ENCODE measurements around the gene MS4A4E. TPM values are rescaled to one million over a fixed set of nuclear protein-coding genes. Genes with fewer than 3 reads are reported as not detected.

The MS4A4E gene
- total RNA-seq, 2 donors from 2014 or later = 0.59 to 0.71 TPM

DNA sequence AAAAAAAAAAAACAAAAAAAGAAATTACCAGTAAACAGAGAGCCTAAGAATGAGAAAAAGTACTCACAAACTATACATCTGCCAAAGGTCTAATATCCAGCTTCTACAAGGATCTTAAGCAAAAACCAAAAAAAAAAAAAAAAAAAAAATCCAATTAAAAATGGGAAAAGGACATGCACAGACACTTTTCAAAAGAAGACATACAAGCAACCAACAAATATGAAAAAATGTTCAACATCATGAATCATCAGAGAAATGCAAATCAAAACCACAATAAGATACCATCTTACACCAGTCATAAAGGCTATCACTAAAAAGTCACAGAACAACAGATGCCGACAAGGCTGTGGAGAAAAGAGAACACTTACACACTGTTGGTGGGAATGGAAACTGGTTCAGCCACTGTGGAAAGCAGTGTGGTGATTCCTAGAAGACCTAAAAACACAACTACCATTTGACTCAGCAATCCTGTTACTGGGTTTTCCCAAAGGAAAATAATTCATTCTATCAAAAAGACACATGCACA is 78.3 kb downstream of the MS4A4E start:
- peaks cover 0 to 9% of the 10 kb centered on the region in 2 donors for H3K9me3 ChIP-seq
- H3K36me3 ChIP-seq = no peaks in the 10 kb centered on the region
- no peaks in the 10 kb centered on the region for H3K27me3 ChIP-seq
- no peak for DNase-seq (ENCODE audit: low spot score)
- TF ChIP-seq, protein P1, sequence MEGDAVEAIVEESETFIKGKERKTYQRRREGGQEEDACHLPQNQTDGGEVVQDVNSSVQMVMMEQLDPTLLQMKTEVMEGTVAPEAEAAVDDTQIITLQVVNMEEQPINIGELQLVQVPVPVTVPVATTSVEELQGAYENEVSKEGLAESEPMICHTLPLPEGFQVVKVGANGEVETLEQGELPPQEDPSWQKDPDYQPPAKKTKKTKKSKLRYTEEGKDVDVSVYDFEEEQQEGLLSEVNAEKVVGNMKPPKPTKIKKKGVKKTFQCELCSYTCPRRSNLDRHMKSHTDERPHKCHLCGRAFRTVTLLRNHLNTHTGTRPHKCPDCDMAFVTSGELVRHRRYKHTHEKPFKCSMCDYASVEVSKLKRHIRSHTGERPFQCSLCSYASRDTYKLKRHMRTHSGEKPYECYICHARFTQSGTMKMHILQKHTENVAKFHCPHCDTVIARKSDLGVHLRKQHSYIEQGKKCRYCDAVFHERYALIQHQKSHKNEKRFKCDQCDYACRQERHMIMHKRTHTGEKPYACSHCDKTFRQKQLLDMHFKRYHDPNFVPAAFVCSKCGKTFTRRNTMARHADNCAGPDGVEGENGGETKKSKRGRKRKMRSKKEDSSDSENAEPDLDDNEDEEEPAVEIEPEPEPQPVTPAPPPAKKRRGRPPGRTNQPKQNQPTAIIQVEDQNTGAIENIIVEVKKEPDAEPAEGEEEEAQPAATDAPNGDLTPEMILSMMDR (IDR thresholded peaks at IDR 0.05) = no peak
- no peak overlapping the region for H3K27ac ChIP-seq
- H3K4me3 ChIP-seq = no peak overlapping the region
- H3K4me1 ChIP-seq = peaks cover 0 to 6% of the 10 kb centered on the region in 2 donors

DNA sequence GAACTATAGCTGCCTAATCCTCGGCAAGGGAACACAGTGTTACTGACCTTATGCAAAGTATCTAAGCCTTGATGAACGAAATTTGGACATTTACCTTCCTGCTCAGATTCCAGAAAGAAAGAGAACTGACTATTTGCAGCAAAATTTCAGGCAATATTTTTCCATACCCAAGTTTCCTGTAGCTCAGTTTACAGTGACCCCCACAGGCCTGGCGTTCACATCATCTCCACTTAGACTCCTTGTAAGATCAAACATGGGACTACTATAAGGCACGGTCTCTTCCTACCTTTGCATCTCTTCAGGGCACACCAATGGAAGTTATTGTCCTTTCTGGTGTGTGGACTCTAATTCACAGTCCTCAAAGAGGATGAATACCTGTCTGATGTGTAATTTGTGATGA is 81.2 kb downstream of the MS4A4E start:
- H3K27me3 ChIP-seq = no peaks in the 10 kb centered on the region
- H3K9me3 ChIP-seq = peaks cover 0 to 9% of the 10 kb centered on the region in 2 donors

DNA sequence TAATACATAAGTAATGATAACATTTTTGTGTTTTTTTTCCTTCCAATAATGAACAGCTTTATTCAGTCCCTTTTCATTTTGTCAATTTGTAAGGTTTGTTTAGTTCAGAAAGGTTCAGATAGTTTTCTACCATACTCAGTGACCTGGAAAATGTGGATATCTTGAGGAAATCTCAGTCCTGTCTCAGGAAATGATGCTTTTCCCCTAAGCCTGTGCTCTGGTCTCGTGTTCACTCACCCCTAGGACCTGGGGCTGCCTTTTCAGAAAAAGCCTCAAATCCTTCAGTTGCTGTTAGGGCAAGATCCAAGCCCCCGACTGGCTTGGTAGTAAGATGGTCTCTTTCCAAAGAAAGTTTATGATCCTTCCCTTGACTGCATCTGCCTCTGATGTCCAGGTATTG is 81.8 kb downstream of the MS4A4E start:
- no peaks in the 10 kb centered on the region for H3K4me1 ChIP-seq
- TF ChIP-seq, protein P1 (IDR thresholded peaks at IDR 0.05) = no peak
- no peak overlapping the region for H3K27ac ChIP-seq
- H3K9me3 ChIP-seq = peaks cover 0 to 9% of the 10 kb centered on the region in 2 donors
- H3K4me3 ChIP-seq = no peak overlapping the region
- no peaks in the 10 kb centered on the region for H3K36me3 ChIP-seq
- no peak for DNase-seq (ENCODE audit: low spot score)
- no peaks in the 10 kb centered on the region for H3K27me3 ChIP-seq

More for the DNA sequence above, 81.2 kb downstream of the MS4A4E start:
- Histone ChIP-seq H3K4me3 (no peak overlapping the region), H3K4me1 (no peaks in the 10 kb centered on the region), H3K36me3 (no peaks in the 10 kb centered on the region), H3K27ac (no peak overlapping the region)
- TF ChIP-seq, protein P1 (IDR thresholded peaks at IDR 0.05) = no peak
- DNase-seq (ENCODE audit: low spot score) = no peak

DNA sequence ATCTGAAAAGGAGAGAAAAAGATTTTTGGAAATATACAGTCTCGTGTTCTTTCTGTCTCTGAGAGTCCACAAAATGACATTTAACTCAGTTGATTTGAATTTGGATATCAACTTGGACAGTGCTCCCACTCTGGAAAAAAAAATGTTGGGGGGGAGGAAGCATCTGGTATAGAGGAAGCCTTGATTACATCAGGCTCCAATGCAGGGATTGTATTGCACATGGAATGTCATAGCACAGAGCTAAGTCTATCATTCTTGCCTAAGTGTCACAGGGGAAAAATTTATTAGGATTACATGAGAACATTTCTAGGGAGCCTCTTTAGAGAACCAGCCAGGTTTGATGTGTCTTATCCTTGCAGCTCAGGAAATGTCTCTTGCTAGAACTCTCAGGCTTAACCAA is 83.1 kb downstream of the MS4A4E start:
- H3K27me3 ChIP-seq = no peaks in the 10 kb centered on the region
- H3K36me3 ChIP-seq = no peaks in the 10 kb centered on the region
- H3K9me3 ChIP-seq = peaks cover 0 to 7% of the 10 kb centered on the region in 2 donors
- H3K27ac ChIP-seq = no peak overlapping the region
- H3K4me3 ChIP-seq = no peak overlapping the region
- TF ChIP-seq, protein P1 (IDR thresholded peaks at IDR 0.05) = no peak
- no peak for DNase-seq (ENCODE audit: low spot score)
- no peaks in the 10 kb centered on the region for H3K4me1 ChIP-seq

DNA sequence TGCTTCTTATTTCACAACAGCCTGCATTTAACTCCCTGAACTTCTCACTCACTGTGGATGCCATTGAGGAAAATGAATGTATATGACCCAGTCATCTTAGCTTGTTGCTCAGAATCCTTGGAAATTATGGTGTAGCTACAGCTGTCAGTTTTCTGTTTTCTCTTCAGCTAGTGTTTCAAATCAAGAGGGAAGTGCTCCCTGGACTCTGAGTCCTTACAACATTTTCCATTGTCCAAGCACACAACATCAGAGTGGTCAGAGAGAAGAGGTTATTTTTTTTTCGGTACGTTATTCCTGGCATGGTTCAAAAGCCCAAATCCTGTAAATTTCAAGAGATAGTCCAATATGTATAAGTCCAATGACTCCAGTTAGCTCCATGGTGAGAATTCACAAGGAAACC is 83.7 kb downstream of the MS4A4E start:
- H3K4me1 ChIP-seq = no peaks in the 10 kb centered on the region
- TF ChIP-seq, protein P1 (IDR thresholded peaks at IDR 0.05) = no peak
- H3K9me3 ChIP-seq = peaks cover 0 to 2% of the 10 kb centered on the region in 2 donors
- H3K27me3 ChIP-seq = no peaks in the 10 kb centered on the region
- DNase-seq (ENCODE audit: low spot score) = no peak
- no peaks in the 10 kb centered on the region for H3K36me3 ChIP-seq
- no peak overlapping the region for H3K27ac ChIP-seq
- H3K4me3 ChIP-seq = no peak overlapping the region

DNA sequence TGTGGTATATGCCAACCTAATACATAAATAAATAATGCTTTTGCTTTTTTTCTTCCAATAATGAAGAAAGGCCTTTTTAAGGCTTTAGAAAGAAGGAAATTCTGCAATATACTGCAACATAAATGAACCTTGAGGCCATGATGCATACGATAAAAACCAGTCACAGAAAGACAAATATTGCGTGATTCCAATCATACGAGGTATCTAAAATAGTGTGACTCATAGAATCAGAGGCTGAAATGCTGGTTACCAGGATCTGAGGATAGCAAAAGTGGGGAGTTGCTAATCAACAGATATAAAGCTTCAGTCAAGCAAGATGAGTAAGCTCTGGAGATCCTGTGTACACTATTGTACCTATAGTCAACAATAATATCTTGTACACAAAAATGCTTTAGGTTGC is 84.3 kb downstream of the MS4A4E start:
- TF ChIP-seq, protein P1 (IDR thresholded peaks at IDR 0.05) = no peak
- Histone ChIP-seq H3K4me3 (no peak overlapping the region), H3K4me1 (no peaks in the 10 kb centered on the region)

More for the DNA sequence above, 84.3 kb downstream of the MS4A4E start:
- no peak for DNase-seq (ENCODE audit: low spot score)
- Histone ChIP-seq H3K27ac (no peak overlapping the region), H3K27me3 (no peaks in the 10 kb centered on the region), H3K9me3 (no peaks in the 10 kb centered on the region), H3K36me3 (no peaks in the 10 kb centered on the region)

All from right atrium auricular region (tissue), 2 donors.